Measurements from ENCODE around the gene DBP.

- TF ChIP-seq CTCF (IDR thresholded peaks at IDR 0.05) (no peak), POLR2A (IDR thresholded peaks at IDR 0.05; ENCODE audit: low read length) (no peak)
Observed at GRCh38 chr19:48661711-48662090, 24.5 kb upstream of the DBP start.

All from A549 (cell line).